Stimulated activated CD4-positive, alpha-beta T cell treated with anti-CD3 and anti-CD28 coated beads, Interleukin-1b, Interleukin-23, amount 100 ng/mL, for 1 hour (primary cell): Measurements from ENCODE around the gene HSPA6.
"Not testable (repeated sequence)": the region's sequence is repeated elsewhere in the genome, so short reads cannot be mapped to it uniquely, and the experiment has no call there.

ENCODE experiments used
- DNase-seq, 2 donors: peaks; one replicate each; pipeline ENCODE4 v3.0.0-alpha.2; 2020; ENCODE audit warnings: low read depth in 2 of 2

HSPA6 gene

GRCh38 chr1:161523817-161524741, at the start of gene HSPA6:
Gene HSPA6 (plus strand): TSS chr1:161524540. CDS start chr1:161524659, 119 bp downstream.
- peak; percentile 45 to 72 for DNase-seq

GRCh38 chr1:161477711-161478110, 46.6 kb upstream of the HSPA6 start:
- not testable (repeated sequence) for DNase-seq

- no peak for DNase-seq
Observed at GRCh38 chr1:161478985-161479384, 45.4 kb upstream of the HSPA6 start.

GRCh38 chr1:161480381-161481035, 43.8 kb upstream of the HSPA6 start:
- DNase-seq, result no peak

- no peak for DNase-seq
Observed at GRCh38 chr1:161481624-161482392, 42.5 kb upstream of the HSPA6 start.

GRCh38 chr1:161482610-161483009, 41.7 kb upstream of the HSPA6 start:
- DNase-seq, result no peak

- DNase-seq, result no peak
Observed at GRCh38 chr1:161483361-161483760, 41.0 kb upstream of the HSPA6 start.

GRCh38 chr1:161484613-161485012, 39.7 kb upstream of the HSPA6 start:
- no peak for DNase-seq

- DNase-seq, result peak in 1 of 2 donors; percentile 8
Observed at GRCh38 chr1:161486806-161487741, 37.3 kb upstream of the HSPA6 start.

- no peak for DNase-seq
Observed at GRCh38 chr1:161491472-161491871, 32.9 kb upstream of the HSPA6 start.

GRCh38 chr1:161492827-161493226, 31.5 kb upstream of the HSPA6 start:
- no peak for DNase-seq

- DNase-seq, result no peak
Observed at GRCh38 chr1:161494091-161494735, 30.1 kb upstream of the HSPA6 start.

- no peak for DNase-seq
Observed at GRCh38 chr1:161495490-161495889, 28.9 kb upstream of the HSPA6 start.

GRCh38 chr1:161497961-161498360, 26.4 kb upstream of the HSPA6 start:
- no peak for DNase-seq

- DNase-seq, result no peak
Observed at GRCh38 chr1:161498646-161499045, 25.7 kb upstream of the HSPA6 start.

GRCh38 chr1:161499099-161500039, 25.0 kb upstream of the HSPA6 start:
- DNase-seq, result no peak

GRCh38 chr1:161501234-161501633, 23.1 kb upstream of the HSPA6 start:
- DNase-seq, result no peak

- DNase-seq, result no peak
Observed at GRCh38 chr1:161502181-161502580, 22.2 kb upstream of the HSPA6 start.

GRCh38 chr1:161502641-161503393, 21.5 kb upstream of the HSPA6 start:
- no peak for DNase-seq
